Gastrocnemius medialis (tissue), 4 donors: ENCODE measurements around the gene RMI2.

Experiments
- CTCF ChIP-seq, 5 experiments: fragments of 450-650 bp in 3 of 5; fragments of 200-600 bp in 2 of 5; sonication (generic) in 2 of 5; IDR thresholded peaks in 4 of 5; conservative IDR thresholded peaks in 1 of 5; 1 replicate in 4 of 5; 2 replicates in 1 of 5; pipeline ENCODE4 v1.5.1; 2016 to 2019; ENCODE audit warnings: antibody characterized with exemption in 5 of 5, mild to moderate bottlenecking in 3 of 5, moderate library complexity in 3 of 5
- POLR2A ChIP-seq, 2 donors: fragments of 450-650 bp; IDR thresholded peaks; one replicate each; pipeline ENCODE4 v1.6.1; 2017; ENCODE audit warnings: antibody characterized with exemption in 2 of 2, mild to moderate bottlenecking in 2 of 2, moderate library complexity in 2 of 2

GRCh38 chr16:11390573-11391495, 45.6 kb downstream of the RMI2 start:
- TF ChIP-seq CTCF (IDR thresholded peaks at IDR 0.05 in 4 of 5, conservative IDR thresholded peaks at IDR 0.05 in 1 of 5) (no peak), POLR2A (IDR thresholded peaks at IDR 0.05) (no peak)
